HEK293 (cell line): ENCODE data around the gene MTHFD1L.

ENCODE experiments used
- CTCF ChIA-PET: fragments of 350-600 bp; formaldehyde crosslinking; extraction: SDS; loops from one replicate; lab custom pipeline; 2021; ENCODE audit warnings: antibody characterized with exemption; lab: Yijun Ruan, JAX
- POLR2A ChIA-PET: fragments of 300-600 bp; formaldehyde crosslinking; extraction: SDS; loops from one replicate; lab custom pipeline; 2020; ENCODE audit warnings: antibody characterized with exemption, inconsistent platforms; lab: Yijun Ruan, JAX
- H3K27ac ChIP-seq: fragments of 200-500 bp; sonication (Bioruptor generic); 2 replicates; pipeline ENCODE4 v1.5.1; 2014; ENCODE audit warnings: low read depth, low read length, control low read depth, inconsistent platforms; ENCODE audit errors: extremely low read depth
- H3K36me3 ChIP-seq, 2 experiments: fragments of 200-500 bp in 1 of 2; sonication (Bioruptor generic) in 1 of 2; 1 replicate in 1 of 2; 2 replicates in 1 of 2; pipeline ENCODE4 v1.5.1; 2014 to 2017; ENCODE audit warnings: inconsistent platforms in 2 of 2, low read length in 2 of 2; ENCODE audit not compliant: control insufficient read depth in 2 of 2, insufficient read depth in 1 of 2
- H3K4me1 ChIP-seq: fragments of 200-500 bp; sonication (Bioruptor generic); 2 replicates; pipeline ENCODE4 v1.5.1; 2014; ENCODE audit warnings: mild to moderate bottlenecking, low read length, inconsistent platforms; ENCODE audit not compliant: control insufficient read depth, insufficient read depth
- H3K4me3 ChIP-seq: 2 replicates; pipeline ENCODE4 v1.5.1; 2011; ENCODE audit warnings: low read depth, mild to moderate bottlenecking, control low read depth, low read length, moderate library complexity
- H3K9me3 ChIP-seq: fragments of 200-500 bp; sonication (Bioruptor generic); 2 replicates; pipeline ENCODE4 v1.5.1; 2014; ENCODE audit warnings: low read depth, low read length, inconsistent platforms; ENCODE audit not compliant: control insufficient read depth, insufficient read depth
- BCL11B ChIP-seq: fragments of 450-650 bp; formaldehyde crosslinking; IDR thresholded peaks from 2 replicates; pipeline ENCODE4 v1.5.1; 2016; ENCODE audit warnings: low read depth, missing biosample characterization, missing genetic modification characterization
- KLF7 ChIP-seq: fragments of 450-650 bp; formaldehyde crosslinking; IDR thresholded peaks from 2 replicates; pipeline ENCODE4 v1.5.1; 2016; ENCODE audit warnings: missing biosample characterization, missing genetic modification characterization, borderline replicate concordance
- OVOL3 ChIP-seq: fragments of 450-650 bp; formaldehyde crosslinking; IDR thresholded peaks from 2 replicates; pipeline ENCODE4 v1.5.1; 2016; ENCODE audit warnings: missing biosample characterization, missing genetic modification characterization
- SALL2 ChIP-seq: fragments of 450-650 bp; formaldehyde crosslinking; IDR thresholded peaks from 2 replicates; pipeline ENCODE4 v1.5.0; 2017; ENCODE audit warnings: missing biosample characterization, mild to moderate bottlenecking, missing genetic modification characterization, borderline replicate concordance
- ZBTB48 ChIP-seq: fragments of 450-650 bp; formaldehyde crosslinking; IDR thresholded peaks from 2 replicates; pipeline ENCODE4 v1.5.1; 2016; ENCODE audit warnings: missing biosample characterization, missing genetic modification characterization
- ZNF184 ChIP-seq: fragments of 450-650 bp; IDR thresholded peaks from 2 replicates; pipeline ENCODE4 v1.5.1; 2018; ENCODE audit warnings: missing biosample characterization, mild to moderate bottlenecking, missing genetic modification characterization
- ZNF24 ChIP-seq: fragments of 450-650 bp; formaldehyde crosslinking; IDR thresholded peaks from 2 replicates; pipeline ENCODE4 v1.5.1; 2016; ENCODE audit warnings: missing biosample characterization, missing genetic modification characterization
- ZNF335 ChIP-seq: fragments of 450-650 bp; formaldehyde crosslinking; conservative IDR thresholded peaks from 2 replicates; pipeline ENCODE4 v1.5.1; 2016; ENCODE audit warnings: missing biosample characterization, missing genetic modification characterization
- ZNF341 ChIP-seq: fragments of 450-650 bp; formaldehyde crosslinking; IDR thresholded peaks from 2 replicates; pipeline ENCODE4; 2016; ENCODE audit warnings: low read depth, missing biosample characterization, missing genetic modification characterization
- ZNF394 ChIP-seq: fragments of 450-650 bp; formaldehyde crosslinking; IDR thresholded peaks from 2 replicates; pipeline ENCODE4 v1.5.1; 2016; ENCODE audit warnings: missing biosample characterization, missing genetic modification characterization, mild to moderate bottlenecking, moderate library complexity, borderline replicate concordance
- ZNF560 ChIP-seq: fragments of 450-650 bp; formaldehyde crosslinking; IDR thresholded peaks from 2 replicates; pipeline ENCODE4 v1.5.1; 2017; ENCODE audit warnings: missing biosample characterization, missing genetic modification characterization, borderline replicate concordance
- ZSCAN23 ChIP-seq: fragments of 450-650 bp; formaldehyde crosslinking; IDR thresholded peaks from 2 replicates; pipeline ENCODE4 v1.5.1; 2016; ENCODE audit warnings: missing biosample characterization, missing genetic modification characterization
- TF ChIP-seq, protein P1 (sequence below): fragments of 450-650 bp; formaldehyde crosslinking; IDR thresholded peaks from 2 replicates; pipeline ENCODE4 v1.5.1; 2016; ENCODE audit warnings: missing biosample characterization, missing genetic modification characterization
- TF ChIP-seq, protein P2 (sequence below): sonication (generic); formaldehyde crosslinking; IDR thresholded peaks from 2 replicates; pipeline ENCODE4 v1.8.1; 2022; ENCODE audit warnings: mild to moderate bottlenecking, moderate library complexity, missing genetic modification reagents

Gene MTHFD1L

DNA sequence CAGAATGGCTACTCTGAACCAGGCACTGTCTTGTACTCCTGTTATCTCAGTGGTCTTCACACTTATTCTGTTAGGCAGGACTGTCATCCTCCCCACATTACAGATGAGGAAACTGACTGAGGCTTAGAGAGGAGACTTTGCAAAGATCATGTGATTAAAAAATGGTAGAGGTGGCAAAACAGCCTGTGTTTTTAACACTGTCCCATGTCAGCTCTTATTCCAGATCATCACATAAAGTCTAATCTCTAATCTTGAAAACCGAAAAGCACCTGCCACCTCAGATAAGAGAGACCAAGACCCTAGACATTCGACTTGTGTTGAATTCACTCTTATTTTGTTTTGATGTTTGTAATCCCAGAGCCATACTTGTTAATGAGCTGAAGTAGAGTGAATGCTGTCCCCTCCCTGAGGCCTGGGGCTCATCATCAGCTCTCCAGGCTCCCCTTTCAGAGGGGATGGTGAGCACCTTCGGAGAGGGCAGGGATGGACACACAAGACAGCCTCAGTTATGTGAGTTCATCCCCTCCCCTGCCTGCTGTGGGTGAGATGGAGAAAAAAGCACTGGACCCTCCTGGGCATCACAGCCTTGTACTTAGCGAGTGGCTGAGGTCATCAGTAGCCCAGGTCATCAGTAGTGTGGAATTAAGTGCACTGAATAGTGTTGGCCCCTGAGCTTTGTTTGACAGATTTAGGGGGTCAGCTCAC is 30.6 kb downstream of the MTHFD1L start:
- no peak overlapping the region for H3K27ac ChIP-seq
- H3K36me3 ChIP-seq, result peaks cover 0 to 11% of the 10 kb centered on the region in 2 experiments; a peak in 2 of 3 replicates
- ChIA-PET CTCF (interaction anchor here (0.7 to 13.4 kb wide), 5 partner anchors 8 to 444 kb away, joined by 4 to 283 read pairs (median 10); no protein-coding TSS in a partner anchor), POLR2A (interaction anchor here (0.6 kb wide), 1 partner anchor 106 kb away, joined by 4 read pairs; no protein-coding TSS in a partner anchor)
- no peak overlapping the region for H3K4me3 ChIP-seq
- peaks cover 6% of the 10 kb centered on the region; the same call in 1 of the 2 replicates for H3K4me1 ChIP-seq
- no peak for TF ChIP-seq ZBTB48 (tag by site-specific recombination)
- no peaks in the 10 kb centered on the region for H3K9me3 ChIP-seq

DNA sequence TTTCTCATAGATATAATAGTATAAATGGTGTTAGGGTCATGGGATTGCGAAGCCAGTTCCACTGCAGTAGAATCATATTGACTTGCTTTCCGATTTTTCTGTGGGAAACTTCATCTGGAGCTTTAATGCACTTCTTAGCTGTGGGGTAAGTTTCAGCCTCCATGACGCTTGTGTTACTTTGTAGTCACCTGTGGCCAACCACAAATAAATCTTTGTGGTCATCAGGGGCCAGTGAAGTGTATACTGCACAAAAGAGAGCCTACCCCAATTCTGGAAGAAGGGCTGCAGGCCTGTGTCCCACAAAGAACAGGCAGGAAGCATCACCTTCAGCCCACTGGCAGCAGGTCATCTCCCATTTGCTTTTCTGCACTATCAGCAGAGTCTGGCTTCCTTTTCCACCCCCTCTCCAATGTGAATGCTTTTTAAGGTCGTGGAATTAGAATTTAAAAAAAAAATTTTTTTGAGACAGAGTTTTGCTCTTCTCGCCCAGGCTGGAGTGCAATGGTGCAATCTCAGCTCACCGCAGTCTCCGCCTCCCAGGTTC is 32.0 kb downstream of the MTHFD1L start:
- ChIA-PET CTCF (interaction anchor here (0.8 to 13.4 kb wide), 2 partner anchors 433 to 489 kb away, joined by 5 to 283 read pairs; no protein-coding TSS in a partner anchor), POLR2A (no interaction called here)
- Histone ChIP-seq H3K4me1 (peaks cover 6% of the 10 kb centered on the region; the same call in 1 of the 2 replicates), H3K4me3 (no peak overlapping the region), H3K36me3 (peaks cover 0 to 9% of the 10 kb centered on the region in 2 experiments; a peak in 2 of 3 replicates), H3K27ac (no peak overlapping the region), H3K9me3 (no peaks in the 10 kb centered on the region)
- no peak for TF ChIP-seq ZNF560 (tag by site-specific recombination)
- TF ChIP-seq KLF7 (tag by site-specific recombination), result no peak
- TF ChIP-seq ZNF184, result no peak
- no peak for TF ChIP-seq ZNF24 (tag by site-specific recombination)
- TF ChIP-seq, protein P1, sequence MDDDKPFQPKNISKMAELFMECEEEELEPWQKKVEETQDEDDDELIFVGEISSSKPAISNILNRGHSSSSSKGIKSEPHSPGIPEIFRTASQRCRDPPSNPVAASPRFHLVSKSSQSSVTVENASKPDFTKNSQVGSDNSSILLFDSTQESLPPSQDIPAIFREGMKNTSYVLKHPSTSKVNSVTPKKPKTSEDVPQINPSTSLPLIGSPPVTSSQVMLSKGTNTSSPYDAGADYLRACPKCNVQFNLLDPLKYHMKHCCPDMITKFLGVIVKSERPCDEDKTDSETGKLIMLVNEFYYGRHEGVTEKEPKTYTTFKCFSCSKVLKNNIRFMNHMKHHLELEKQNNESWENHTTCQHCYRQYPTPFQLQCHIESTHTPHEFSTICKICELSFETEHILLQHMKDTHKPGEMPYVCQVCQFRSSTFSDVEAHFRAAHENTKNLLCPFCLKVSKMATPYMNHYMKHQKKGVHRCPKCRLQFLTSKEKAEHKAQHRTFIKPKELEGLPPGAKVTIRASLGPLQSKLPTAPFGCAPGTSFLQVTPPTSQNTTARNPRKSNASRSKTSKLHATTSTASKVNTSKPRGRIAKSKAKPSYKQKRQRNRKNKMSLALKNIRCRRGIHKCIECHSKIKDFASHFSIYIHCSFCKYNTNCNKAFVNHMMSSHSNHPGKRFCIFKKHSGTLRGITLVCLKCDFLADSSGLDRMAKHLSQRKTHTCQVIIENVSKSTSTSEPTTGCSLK (tag by site-specific recombination), result no peak
- TF ChIP-seq, all 188 proteins: peak for 0

DNA sequence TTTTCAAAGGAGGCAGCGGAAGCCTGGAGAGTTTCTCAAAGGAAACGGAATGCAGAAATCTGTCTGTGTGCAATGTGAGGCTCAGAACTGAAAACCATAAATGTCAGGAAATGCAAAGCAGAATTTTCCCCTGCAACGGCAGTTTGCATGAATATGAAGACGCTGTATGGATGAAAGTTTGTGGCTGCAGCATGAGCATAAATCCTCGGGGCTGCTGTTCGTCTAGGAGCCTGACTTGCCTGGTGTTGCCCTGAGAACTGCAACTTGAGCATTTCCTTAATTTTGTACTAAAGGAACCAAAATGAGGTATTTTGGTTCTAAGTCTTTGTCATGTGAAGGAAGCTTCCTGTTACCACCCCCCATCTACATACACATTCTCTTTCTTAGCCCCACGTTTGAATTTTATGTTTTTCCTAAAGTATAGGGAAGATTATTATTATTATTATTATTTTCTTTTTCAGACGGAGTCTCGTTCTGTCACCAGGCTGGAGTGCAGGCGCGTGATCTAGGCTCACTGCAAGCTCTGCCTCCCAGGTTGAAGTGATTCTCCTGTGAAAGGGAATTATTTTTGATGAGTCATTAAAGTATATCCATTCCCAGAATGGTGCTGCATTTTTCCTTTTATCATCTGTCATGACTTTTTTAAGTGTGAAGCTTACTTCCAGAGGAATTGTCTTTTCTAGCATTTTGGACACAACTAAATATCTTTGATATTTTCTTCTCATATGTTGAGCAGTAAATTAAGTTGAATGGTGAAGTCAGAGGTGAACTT is 33.1 kb downstream of the MTHFD1L start:
- H3K27ac ChIP-seq, result no peak overlapping the region
- no peak overlapping the region for H3K4me3 ChIP-seq
- no peaks in the 10 kb centered on the region for H3K9me3 ChIP-seq
- peaks cover 0 to 4% of the 10 kb centered on the region in 2 experiments; a peak in 2 of 3 replicates for H3K36me3 ChIP-seq
- TF ChIP-seq, protein P2, sequence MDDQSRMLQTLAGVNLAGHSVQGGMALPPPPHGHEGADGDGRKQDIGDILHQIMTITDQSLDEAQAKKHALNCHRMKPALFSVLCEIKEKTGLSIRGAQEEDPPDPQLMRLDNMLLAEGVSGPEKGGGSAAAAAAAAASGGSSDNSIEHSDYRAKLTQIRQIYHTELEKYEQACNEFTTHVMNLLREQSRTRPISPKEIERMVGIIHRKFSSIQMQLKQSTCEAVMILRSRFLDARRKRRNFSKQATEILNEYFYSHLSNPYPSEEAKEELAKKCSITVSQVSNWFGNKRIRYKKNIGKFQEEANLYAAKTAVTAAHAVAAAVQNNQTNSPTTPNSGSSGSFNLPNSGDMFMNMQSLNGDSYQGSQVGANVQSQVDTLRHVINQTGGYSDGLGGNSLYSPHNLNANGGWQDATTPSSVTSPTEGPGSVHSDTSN, result no peak
- TF ChIP-seq SALL2 (no peak), ZSCAN23 (no peak), ZNF335 (no peak), OVOL3 (tag by site-specific recombination) (no peak), ZNF394 (tag by site-specific recombination) (no peak), ZNF341 (tag by site-specific recombination) (no peak), BCL11B (tag by site-specific recombination) (no peak)
- ChIA-PET POLR2A (no interaction called here), CTCF (interaction anchor here (0.6 to 6.8 kb wide), 4 partner anchors 7 to 1394 kb away, joined by 3 to 57 read pairs (median 4); no protein-coding TSS in a partner anchor)
- peaks cover 6% of the 10 kb centered on the region; the same call in 1 of the 2 replicates for H3K4me1 ChIP-seq
